Chondrocyte (in vitro differentiated cells): Measurements from ENCODE around the gene FARP1. TPM values are rescaled to one million over a fixed set of nuclear protein-coding genes. Genes with fewer than 3 reads are reported as not detected.

ENCODE experiments used
- DNase-seq: peaks from one replicate; pipeline ENCODE4 v3.0.0; 2021; ENCODE audit warnings: mixed read lengths, low spot score
- H3K27ac Mint-ChIP-seq: one replicate; pipeline ENCODE4 v1.8.0; 2021; ENCODE audit warnings: mild to moderate bottlenecking, moderate library complexity, mixed read lengths; ENCODE audit not compliant: unreplicated experiment
- H3K27me3 Mint-ChIP-seq: 2 replicates; pipeline ENCODE4 v1.8.0; 2021; ENCODE audit warnings: low read depth, mixed read lengths
- H3K36me3 Mint-ChIP-seq: 2 replicates; pipeline ENCODE4 v1.8.0; 2021; ENCODE audit warnings: low read depth, mixed read lengths
- H3K4me1 Mint-ChIP-seq: 2 replicates; pipeline ENCODE4 v1.8.0; 2021; ENCODE audit warnings: low read depth, mild to moderate bottlenecking, mixed read lengths
- H3K4me3 Mint-ChIP-seq: one replicate; pipeline ENCODE4 v1.8.0; 2021; ENCODE audit warnings: mild to moderate bottlenecking, moderate library complexity, mixed read lengths; ENCODE audit not compliant: unreplicated experiment
- H3K9me3 Mint-ChIP-seq: 2 replicates; pipeline ENCODE4 v1.8.0; 2021; ENCODE audit warnings: low read depth, mixed read lengths
- total RNA-seq: library from RNA; stranded (reverse); gene quantifications from 3 replicates; pipeline ENCODE4 v1.2.1, GENCODE V29; 2021
- TF ChIP-seq, protein P1 (sequence below): fragments of 200-600 bp; sonication (generic); IDR thresholded peaks from 2 replicates; pipeline ENCODE4 v1.5.0; 2021; ENCODE audit warnings: antibody characterized with exemption, mild to moderate bottlenecking, moderate library complexity

FARP1 gene
- total RNA-seq, 1 donor from 2014 or later: 331 TPM

DNA sequence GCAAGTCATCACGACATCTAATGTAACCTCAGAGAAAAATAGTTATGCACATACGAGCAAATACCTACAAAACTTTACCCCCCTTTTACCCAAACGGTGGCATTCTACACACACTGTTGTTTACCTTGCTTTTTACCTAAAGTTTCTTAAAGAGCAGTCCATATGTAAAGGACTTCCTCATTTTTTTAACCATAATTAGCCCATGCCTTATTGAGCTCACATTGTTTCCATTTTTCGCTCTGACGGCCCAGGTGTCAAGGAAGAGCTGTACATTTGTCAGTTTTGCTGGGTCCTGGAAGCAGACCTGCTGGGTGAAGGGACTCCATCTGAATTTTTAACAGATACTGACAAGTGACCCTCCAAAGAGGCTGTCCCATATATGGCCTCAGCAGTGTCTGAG lies 344.6 kb downstream of the FARP1 start:
- Mint-ChIP-seq H3K9me3 (no peaks in the 10 kb centered on the region), H3K27me3 (no peaks in the 10 kb centered on the region), H3K4me3 (no peak overlapping the region), H3K27ac (no peak overlapping the region), H3K36me3 (no peaks in the 10 kb centered on the region), H3K4me1 (peaks cover 91% of the 10 kb centered on the region)
- no peak for DNase-seq
- TF ChIP-seq, protein P1, sequence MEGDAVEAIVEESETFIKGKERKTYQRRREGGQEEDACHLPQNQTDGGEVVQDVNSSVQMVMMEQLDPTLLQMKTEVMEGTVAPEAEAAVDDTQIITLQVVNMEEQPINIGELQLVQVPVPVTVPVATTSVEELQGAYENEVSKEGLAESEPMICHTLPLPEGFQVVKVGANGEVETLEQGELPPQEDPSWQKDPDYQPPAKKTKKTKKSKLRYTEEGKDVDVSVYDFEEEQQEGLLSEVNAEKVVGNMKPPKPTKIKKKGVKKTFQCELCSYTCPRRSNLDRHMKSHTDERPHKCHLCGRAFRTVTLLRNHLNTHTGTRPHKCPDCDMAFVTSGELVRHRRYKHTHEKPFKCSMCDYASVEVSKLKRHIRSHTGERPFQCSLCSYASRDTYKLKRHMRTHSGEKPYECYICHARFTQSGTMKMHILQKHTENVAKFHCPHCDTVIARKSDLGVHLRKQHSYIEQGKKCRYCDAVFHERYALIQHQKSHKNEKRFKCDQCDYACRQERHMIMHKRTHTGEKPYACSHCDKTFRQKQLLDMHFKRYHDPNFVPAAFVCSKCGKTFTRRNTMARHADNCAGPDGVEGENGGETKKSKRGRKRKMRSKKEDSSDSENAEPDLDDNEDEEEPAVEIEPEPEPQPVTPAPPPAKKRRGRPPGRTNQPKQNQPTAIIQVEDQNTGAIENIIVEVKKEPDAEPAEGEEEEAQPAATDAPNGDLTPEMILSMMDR: no peak

DNA sequence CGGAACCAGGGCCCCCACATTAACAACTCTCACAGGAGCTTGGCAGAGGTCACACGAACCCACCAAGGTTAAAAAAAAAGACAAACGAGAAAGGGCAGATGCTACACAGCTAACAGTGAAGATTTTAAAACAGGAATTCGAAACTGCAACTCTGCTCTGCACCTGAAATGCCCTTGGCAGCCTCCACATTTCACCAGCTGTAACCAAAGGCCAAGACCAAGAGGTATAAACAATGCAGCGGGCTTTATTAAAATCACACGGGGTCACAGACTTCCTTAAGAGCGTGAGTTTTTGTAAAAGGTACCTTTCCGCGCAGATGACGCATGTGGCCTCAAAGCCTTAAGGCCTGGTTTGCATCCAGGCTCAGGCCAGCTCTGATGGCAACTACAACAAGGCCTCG lies 345.8 kb downstream of the FARP1 start:
- no peak overlapping the region for H3K27ac Mint-ChIP-seq
- TF ChIP-seq, protein P1: no peak
- no peaks in the 10 kb centered on the region for H3K36me3 Mint-ChIP-seq
- peaks cover 89% of the 10 kb centered on the region for H3K4me1 Mint-ChIP-seq
- no peaks in the 10 kb centered on the region for H3K9me3 Mint-ChIP-seq
- H3K4me3 Mint-ChIP-seq: no peak overlapping the region
- H3K27me3 Mint-ChIP-seq: no peaks in the 10 kb centered on the region
- no peak for DNase-seq

DNA sequence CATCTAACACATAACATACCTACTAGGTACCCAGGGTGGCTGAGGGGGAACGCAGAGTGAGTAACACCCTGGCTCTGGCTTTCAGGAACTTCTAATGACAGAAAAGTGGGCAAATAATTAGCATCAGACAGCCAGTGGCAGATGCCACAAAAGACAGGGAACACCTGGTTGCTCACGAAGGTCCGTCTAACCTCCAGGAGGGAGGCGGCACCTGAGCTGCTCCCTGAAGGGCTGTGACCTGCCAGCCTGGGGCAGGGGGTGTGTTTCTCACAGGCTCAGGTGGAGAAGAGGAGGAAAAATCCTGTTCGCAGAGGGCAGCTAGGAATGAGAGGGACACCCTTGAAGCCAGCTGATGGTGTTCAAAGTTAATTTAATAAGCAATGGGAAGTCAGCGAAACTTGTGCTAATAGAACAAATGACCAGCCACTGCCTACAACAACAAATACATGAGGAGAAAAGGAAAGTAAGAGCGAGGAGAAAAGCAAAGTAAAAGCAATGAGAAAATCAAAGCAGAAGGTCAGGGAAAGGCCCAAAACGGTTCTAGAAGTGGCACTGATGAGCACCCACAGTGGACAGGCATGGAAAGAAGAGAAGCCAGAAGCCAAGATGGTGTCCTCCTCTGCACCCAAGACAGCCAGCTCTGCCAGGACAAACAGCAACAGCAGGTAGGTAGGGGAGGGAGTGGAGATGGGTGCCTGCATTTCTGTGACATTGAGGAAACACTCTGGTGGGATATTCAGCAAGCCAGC lies 346.7 kb downstream of the FARP1 start:
- TF ChIP-seq, protein P1: no peak
- no peak overlapping the region for H3K4me3 Mint-ChIP-seq
- DNase-seq: no peak
- H3K27ac Mint-ChIP-seq: peak overlapping the region; percentile 14
- peaks cover 1% of the 10 kb centered on the region for H3K36me3 Mint-ChIP-seq
- peaks cover 84% of the 10 kb centered on the region for H3K4me1 Mint-ChIP-seq
- no peaks in the 10 kb centered on the region for H3K9me3 Mint-ChIP-seq
- H3K27me3 Mint-ChIP-seq: no peaks in the 10 kb centered on the region

DNA sequence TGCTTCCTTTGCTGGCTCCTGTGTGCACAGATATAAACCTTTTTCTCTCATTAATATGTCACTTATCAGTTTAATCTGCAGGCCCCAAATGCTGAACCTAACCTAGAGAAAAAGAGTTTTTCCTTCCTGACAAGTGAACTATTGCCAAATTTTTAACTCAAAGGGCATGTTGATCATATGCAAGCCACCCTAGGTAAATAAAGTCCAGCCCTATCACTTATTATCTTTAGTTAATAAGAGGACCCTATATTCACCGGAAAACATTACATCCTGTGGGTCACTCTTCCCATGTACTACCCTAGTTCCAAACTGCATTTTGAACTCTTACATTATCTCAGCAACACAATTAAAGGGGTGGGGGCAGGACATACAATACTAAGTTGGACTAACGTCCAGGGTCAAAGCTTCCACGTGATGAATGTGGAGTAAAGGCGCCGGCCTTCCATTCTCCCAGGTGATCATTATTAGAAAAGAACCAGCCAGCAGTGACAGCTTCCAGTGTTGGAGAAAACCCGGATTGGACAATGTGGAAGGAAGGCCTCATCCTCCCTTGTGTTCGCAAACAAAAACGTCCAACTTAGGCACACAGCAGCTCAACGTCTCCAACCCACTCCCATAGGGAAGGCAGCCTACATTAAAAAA lies 347.4 kb downstream of the FARP1 start:
- TF ChIP-seq, protein P1: no peak
- peaks cover 81% of the 10 kb centered on the region for H3K4me1 Mint-ChIP-seq
- no peaks in the 10 kb centered on the region for H3K9me3 Mint-ChIP-seq
- no peaks in the 10 kb centered on the region for H3K27me3 Mint-ChIP-seq
- peak overlapping the region; percentile 22 for H3K27ac Mint-ChIP-seq
- H3K36me3 Mint-ChIP-seq: peaks cover 1% of the 10 kb centered on the region
- DNase-seq: no peak
- H3K4me3 Mint-ChIP-seq: no peak overlapping the region

DNA sequence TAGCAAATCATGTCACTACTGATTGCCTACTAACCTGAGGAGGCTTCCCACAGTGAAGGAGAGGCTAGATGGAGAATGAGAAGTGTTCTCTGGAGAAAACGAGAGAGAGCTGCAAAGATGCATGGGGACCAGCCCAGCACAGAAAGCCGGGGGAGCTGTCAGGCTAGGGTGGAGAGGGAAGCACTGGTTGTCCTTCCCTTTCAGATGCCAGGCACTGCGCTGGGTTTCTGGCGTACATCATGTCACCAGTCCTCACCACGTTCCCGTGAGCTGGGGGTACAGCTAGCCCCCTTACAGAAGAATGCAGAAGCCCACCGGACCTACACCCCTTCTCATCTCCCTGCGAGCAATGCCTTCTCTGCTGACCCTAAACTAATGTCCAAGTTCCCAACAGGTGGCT lies 348.0 kb downstream of the FARP1 start:
- no peak overlapping the region for H3K27ac Mint-ChIP-seq

More for the DNA sequence above, 348.0 kb downstream of the FARP1 start:
- Mint-ChIP-seq H3K4me1 (peaks cover 81% of the 10 kb centered on the region), H3K27me3 (no peaks in the 10 kb centered on the region), H3K36me3 (peaks cover 1% of the 10 kb centered on the region), H3K4me3 (no peak overlapping the region), H3K9me3 (no peaks in the 10 kb centered on the region)
- TF ChIP-seq, protein P1: no peak
- no peak for DNase-seq
